Measurements from ENCODE around the gene BBS9. TPM values are rescaled to one million over a fixed set of nuclear protein-coding genes. Genes with fewer than 3 reads are reported as not detected.

BBS9 gene
- total and polyA plus RNA-seq, 12 donors, result 4.1 to 44.0 (median 10.0) TPM

- no peak overlapping the region for H3K4me3 ChIP-seq
- peaks cover 0 to 9% (median 3%) of the 10 kb centered on the region in 11 donors for H3K9me3 ChIP-seq
- TF ChIP-seq, protein P1, sequence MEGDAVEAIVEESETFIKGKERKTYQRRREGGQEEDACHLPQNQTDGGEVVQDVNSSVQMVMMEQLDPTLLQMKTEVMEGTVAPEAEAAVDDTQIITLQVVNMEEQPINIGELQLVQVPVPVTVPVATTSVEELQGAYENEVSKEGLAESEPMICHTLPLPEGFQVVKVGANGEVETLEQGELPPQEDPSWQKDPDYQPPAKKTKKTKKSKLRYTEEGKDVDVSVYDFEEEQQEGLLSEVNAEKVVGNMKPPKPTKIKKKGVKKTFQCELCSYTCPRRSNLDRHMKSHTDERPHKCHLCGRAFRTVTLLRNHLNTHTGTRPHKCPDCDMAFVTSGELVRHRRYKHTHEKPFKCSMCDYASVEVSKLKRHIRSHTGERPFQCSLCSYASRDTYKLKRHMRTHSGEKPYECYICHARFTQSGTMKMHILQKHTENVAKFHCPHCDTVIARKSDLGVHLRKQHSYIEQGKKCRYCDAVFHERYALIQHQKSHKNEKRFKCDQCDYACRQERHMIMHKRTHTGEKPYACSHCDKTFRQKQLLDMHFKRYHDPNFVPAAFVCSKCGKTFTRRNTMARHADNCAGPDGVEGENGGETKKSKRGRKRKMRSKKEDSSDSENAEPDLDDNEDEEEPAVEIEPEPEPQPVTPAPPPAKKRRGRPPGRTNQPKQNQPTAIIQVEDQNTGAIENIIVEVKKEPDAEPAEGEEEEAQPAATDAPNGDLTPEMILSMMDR (IDR thresholded peaks at IDR 0.05), result no peak
- no peak for DNase-seq
- ATAC-seq, result no peak
- no peaks in the 10 kb centered on the region for H3K27me3 ChIP-seq
- intact Hi-C loops (cut with DNase I), result loop anchor here in 1 of 10 donors (10.0 kb wide), 1 partner anchor 265 kb away; no protein-coding TSS in a partner anchor
- peaks cover 0 to 12% (median under 1%) of the 10 kb centered on the region in 9 donors for H3K4me1 ChIP-seq
- H3K27ac ChIP-seq, result no peak overlapping the region
- no peaks in the 10 kb centered on the region for H3K36me3 ChIP-seq
- 94 to 97% methylated on average over 5 of the region's 5 CpGs for WGBS, 2 donors
Measured at GRCh38 chr7:33449847-33450246, 320.5 kb downstream of the BBS9 start.

- intact Hi-C loops (cut with DNase I), result no loop called here
Measured at GRCh38 chr7:33452805-33453502, 323.6 kb downstream of the BBS9 start.

DNA sequence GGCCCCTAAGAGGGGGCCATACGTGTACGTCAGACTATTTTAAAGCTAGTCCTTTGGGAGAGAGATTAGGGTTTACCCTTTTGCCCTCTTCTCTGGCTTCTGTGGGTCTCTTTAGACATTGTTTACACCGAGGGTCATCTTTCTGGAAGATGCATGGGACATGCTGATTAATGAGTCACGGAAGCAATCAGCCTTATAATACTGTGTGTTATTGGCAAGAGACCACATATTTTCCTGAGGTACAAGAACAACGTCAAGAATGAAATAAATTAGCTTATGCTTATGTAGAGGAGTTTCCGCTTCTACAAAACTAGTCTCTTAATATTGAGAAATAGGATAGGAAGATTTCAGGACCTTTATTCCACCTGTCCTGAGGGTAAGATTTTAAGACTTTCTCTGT is 327.7 kb downstream of the BBS9 start:
- WGBS, 2 donors, result 86% methylated on average over 6 of the region's 6 CpGs
- H3K4me1 ChIP-seq, result no peaks in the 10 kb centered on the region
- H3K27me3 ChIP-seq, result no peaks in the 10 kb centered on the region
- no peak overlapping the region for H3K4me3 ChIP-seq
- intact Hi-C loops (cut with DNase I), result no loop called here
- no peak for ATAC-seq
- TF ChIP-seq, protein P1 (IDR thresholded peaks at IDR 0.05), result no peak
- DNase-seq, result no peak
- H3K27ac ChIP-seq, result no peak overlapping the region
- H3K9me3 ChIP-seq, result no peaks in the 10 kb centered on the region
- no peaks in the 10 kb centered on the region for H3K36me3 ChIP-seq

More at GRCh38 chr7:33452805-33453502, 323.6 kb downstream of the BBS9 start:
- Histone ChIP-seq H3K27me3 (no peaks in the 10 kb centered on the region), H3K4me3 (no peak overlapping the region), H3K27ac (no peak overlapping the region), H3K9me3 (peaks cover 0 to 9% (median 3%) of the 10 kb centered on the region in 11 donors), H3K4me1 (peaks cover 0 to 9% (median 0%) of the 10 kb centered on the region in 9 donors), H3K36me3 (no peaks in the 10 kb centered on the region)
- DNase-seq, result no peak
- TF ChIP-seq, protein P1 (IDR thresholded peaks at IDR 0.05), result no peak
- no peak for ATAC-seq
- 83 to 88% methylated on average over 1 of the region's 1 CpG for WGBS, 2 donors

GRCh38 chr7:33458581-33458980 is 329.2 kb downstream of the BBS9 start:
- intact Hi-C loops (cut with DNase I), result no loop called here
- ATAC-seq (no peak), DNase-seq (no peak)
- TF ChIP-seq, protein P1 (IDR thresholded peaks at IDR 0.05), result no peak
- Histone ChIP-seq H3K36me3 (no peaks in the 10 kb centered on the region), H3K27me3 (no peaks in the 10 kb centered on the region), H3K9me3 (no peaks in the 10 kb centered on the region), H3K27ac (no peak overlapping the region), H3K4me1 (no peaks in the 10 kb centered on the region), H3K4me3 (no peak overlapping the region)
- 92 to 93% methylated on average over 1 of the region's 1 CpG for WGBS, 2 donors

Data from heart right ventricle (tissue), 16 donors.